K562 (cell line): ENCODE data around the gene PSPH.
"Not testable (repeated sequence)": the region's sequence is repeated elsewhere in the genome, so short reads cannot be mapped to it uniquely, and the experiment has no call there.

ENCODE experiments used
- CTCF ChIP-seq, 3 experiments: IDR thresholded peaks in 2 of 3; conservative IDR thresholded peaks in 1 of 3; 2 replicates each; pipeline ENCODE4 v1.5.1; 2011 to 2012; ENCODE audit warnings: low read length in 3 of 3, mild to moderate bottlenecking in 3 of 3, control low read depth in 2 of 3, improper control_type of control experiment in 1 of 3, inconsistent platforms in 1 of 3, low read depth in 1 of 3, mixed read lengths in 1 of 3, moderate library complexity in 1 of 3; ENCODE audit not compliant: insufficient read depth in 2 of 3
- GABPA ChIP-seq: fragments of 200-800 bp; sonication (Bioruptor generic); conservative IDR thresholded peaks from 2 replicates; pipeline ENCODE4 v1.6.1; 2016; ENCODE audit warnings: low read depth, missing genetic modification characterization, missing compliant biosample characterization
- NCOA4 ChIP-seq: fragments of 450-650 bp; IDR thresholded peaks from 2 replicates; pipeline ENCODE4 v1.6.1; 2018; ENCODE audit warnings: mild to moderate bottlenecking; ENCODE audit not compliant: partially characterized antibody
- PKNOX1 ChIP-seq: fragments of 450-650 bp; IDR thresholded peaks from 2 replicates; pipeline ENCODE4 v1.6.1; 2016
- ZBTB43 ChIP-seq: sonication (generic); formaldehyde crosslinking; IDR thresholded peaks from 2 replicates; pipeline ENCODE4 v1.8.0; 2023; ENCODE audit warnings: mild to moderate bottlenecking, missing genetic modification reagents
- ZFP30 ChIP-seq: fragments of 250-450 bp; sonication (Bioruptor Pico); IDR thresholded peaks from 2 replicates; pipeline ENCODE4 v1.8.0; 2022; ENCODE audit warnings: moderate library complexity, mild to moderate bottlenecking, inconsistent platforms, borderline replicate concordance
- ZZZ3 ChIP-seq: fragments of 450-650 bp; IDR thresholded peaks from 2 replicates; pipeline ENCODE4 v1.6.1; 2016; ENCODE audit warnings: antibody characterized with exemption, mild to moderate bottlenecking, moderate library complexity

- not testable (repeated sequence) for TF ChIP-seq PKNOX1; ZFP30 (CRISPR knock-in tag); ZBTB43; GABPA (tag); NCOA4; ZZZ3; CTCF (IDR thresholded peaks at IDR 0.05 in 2 of 3, conservative IDR thresholded peaks at IDR 0.05 in 1 of 3; ENCODE audit: insufficient read depth in 2 of 3, low read depth in 1 of 3, low read length in 3 of 3)
Measured at GRCh38 chr7:56031556-56031955, 19.7 kb downstream of the PSPH start.
